ENCODE measurements around the gene HHLA2.
"Not testable (repeated sequence)": the region's sequence is repeated elsewhere in the genome, so short reads cannot be mapped to it uniquely, and the experiment has no call there.

HHLA2 gene, protein sequence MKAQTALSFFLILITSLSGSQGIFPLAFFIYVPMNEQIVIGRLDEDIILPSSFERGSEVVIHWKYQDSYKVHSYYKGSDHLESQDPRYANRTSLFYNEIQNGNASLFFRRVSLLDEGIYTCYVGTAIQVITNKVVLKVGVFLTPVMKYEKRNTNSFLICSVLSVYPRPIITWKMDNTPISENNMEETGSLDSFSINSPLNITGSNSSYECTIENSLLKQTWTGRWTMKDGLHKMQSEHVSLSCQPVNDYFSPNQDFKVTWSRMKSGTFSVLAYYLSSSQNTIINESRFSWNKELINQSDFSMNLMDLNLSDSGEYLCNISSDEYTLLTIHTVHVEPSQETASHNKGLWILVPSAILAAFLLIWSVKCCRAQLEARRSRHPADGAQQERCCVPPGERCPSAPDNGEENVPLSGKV

DNA sequence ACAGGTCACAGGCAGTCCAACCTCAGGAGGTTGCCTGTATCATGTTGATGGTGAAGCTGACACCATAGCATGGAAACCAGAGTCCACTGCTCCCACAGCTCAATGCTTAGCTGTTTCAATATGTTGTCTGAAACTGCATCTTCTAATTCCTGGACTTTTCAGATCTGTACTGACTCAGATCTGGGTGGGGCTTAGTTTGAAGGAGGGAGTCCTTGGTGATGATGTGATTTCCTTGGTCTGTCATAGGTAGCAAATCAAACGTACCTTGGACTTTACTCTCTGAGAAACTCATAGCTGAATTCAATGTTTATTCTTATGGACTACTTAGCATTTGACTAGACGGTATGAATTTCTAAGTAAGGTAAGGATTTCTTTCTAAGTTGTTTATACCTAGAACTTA is at the start of gene HHLA2:
Gene HHLA2 (plus strand): TSS at position 310 of the 400 bp plus-strand sequence. CDS start 55,266 bp downstream, outside the sequence.
- no peak for DNase-seq

DNA sequence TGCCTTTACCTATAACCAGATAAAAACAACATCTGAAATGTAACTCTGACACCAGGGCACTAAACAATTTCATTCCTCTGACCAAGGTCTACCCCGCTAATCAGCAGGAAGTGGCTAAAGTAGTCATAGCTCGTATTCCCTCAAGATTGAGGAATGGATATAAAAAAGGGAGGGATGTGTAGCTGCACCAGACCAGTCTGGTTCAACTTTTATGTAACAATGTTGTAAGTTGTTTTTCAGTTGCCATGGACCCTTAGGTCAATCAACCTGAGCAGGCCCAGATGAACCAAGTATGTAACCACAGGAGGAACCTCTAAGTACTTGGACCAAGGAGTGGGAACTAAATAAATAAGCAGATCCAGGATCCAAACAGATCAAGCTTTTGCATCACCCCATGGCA is 45.7 kb upstream of the HHLA2 start:
- DNase-seq: no peak

GRCh38 chr3:108251265-108251664 is 45.1 kb upstream of the HHLA2 start:
- DNase-seq: no peak

GRCh38 chr3:108251844-108252243 is 44.5 kb upstream of the HHLA2 start:
- DNase-seq: no peak

- DNase-seq: no peak
These were observed 41.2 kb upstream of the HHLA2 start for GRCh38 chr3:108255131-108255530.

DNA sequence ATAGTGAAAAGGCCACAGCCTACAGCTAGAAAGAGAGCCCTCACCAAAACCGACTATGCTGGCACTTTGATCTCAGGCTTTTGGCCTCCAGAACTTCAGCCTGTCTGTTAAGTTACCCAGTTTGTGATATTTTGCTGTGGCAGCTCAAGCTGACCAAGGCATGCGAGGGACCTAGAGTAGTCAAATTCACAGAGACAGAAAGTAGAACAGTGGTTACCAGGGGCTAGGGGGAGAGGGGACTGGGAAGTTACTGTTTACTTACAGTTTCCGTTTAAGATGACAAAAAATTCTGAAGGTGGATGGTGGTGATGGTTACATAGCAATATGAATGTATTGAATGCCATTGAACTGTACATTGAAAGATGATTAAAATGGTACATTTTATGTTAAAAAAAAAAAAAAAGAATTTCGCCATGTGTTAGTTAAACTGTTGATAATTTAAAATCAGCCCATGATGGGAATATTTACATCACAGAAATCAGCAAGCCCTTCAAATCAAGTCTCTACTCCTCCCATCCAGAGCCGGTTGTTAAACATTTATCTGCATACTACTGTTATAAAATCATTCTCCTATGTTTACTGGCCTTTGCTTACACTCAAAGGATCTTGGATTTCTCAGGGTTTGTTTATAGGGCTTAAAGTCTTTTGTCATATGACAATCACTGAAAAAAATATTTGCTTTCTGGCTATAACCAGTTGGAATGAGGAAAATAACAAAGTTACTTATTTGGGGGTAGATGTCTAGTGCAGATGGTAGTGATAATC is 31.6 kb upstream of the HHLA2 start:
- not testable (repeated sequence) for DNase-seq

- not testable (repeated sequence) for DNase-seq
These were observed 28.1 kb upstream of the HHLA2 start for GRCh38 chr3:108268235-108268634.

DNA sequence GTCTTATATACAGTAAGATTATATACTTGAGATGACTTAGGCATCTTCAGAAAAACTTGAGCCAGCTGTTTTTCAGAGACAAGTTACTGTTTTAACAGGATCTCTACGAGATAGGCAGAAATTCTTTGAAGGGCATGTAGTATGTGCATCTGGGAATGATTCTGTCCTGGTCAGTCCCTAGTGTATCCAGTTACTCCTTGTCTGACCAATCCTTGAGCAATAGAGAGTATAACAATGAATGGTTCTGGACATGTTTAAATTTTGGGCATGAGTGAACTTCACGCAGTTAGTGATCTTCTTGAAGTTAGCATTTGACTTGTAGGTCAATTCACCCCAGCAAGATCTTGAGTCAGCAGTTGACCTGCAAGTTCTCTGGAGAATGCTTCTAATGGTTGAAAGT is 24.7 kb upstream of the HHLA2 start:
- no peak for DNase-seq

DNA sequence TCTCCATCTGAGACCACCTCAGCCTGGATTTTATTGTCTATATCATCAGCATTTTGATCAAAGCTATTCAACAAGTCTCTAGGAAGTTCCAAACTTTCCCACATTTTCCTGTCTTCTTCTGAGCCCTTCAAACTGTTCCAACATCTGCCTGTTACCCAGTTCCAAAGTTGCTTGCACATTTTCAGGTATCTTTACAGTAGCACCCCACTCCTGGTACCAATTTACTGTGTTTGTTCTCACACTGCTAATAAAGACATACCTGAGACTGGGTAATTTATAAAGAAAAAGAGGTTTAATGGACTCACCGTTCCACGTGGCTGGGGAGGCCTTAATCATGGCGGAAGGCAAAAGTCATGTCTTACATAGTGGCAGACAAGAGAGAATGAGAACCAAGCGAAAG is 17.3 kb upstream of the HHLA2 start:
- not testable (repeated sequence) for DNase-seq

DNA sequence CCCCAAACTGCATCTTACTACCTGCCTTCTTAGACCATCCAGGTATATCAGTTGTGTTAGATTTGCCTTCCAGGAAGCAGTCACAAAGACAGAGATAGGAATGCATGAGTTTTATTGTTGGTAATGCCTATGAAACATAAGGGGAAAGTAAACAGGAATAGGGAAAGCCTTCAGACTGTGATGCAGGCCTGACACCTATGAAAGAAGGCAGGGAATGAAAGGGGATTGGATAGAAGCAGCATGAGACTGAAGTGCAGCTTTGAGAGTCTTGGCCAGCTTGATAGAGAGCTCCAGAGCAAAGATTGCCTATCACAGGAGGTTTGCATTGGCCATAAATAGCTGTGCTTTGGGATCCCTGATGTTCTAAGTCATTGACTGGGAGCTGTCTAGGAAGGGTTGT is 15.9 kb upstream of the HHLA2 start:
- no peak for DNase-seq

- DNase-seq: no peak
These were observed 14.7 kb upstream of the HHLA2 start for GRCh38 chr3:108281670-108282069.

GRCh38 chr3:108283006-108283405 is 13.3 kb upstream of the HHLA2 start:
- no peak for DNase-seq

GRCh38 chr3:108283989-108284388 is 12.4 kb upstream of the HHLA2 start:
- no peak for DNase-seq

DNA sequence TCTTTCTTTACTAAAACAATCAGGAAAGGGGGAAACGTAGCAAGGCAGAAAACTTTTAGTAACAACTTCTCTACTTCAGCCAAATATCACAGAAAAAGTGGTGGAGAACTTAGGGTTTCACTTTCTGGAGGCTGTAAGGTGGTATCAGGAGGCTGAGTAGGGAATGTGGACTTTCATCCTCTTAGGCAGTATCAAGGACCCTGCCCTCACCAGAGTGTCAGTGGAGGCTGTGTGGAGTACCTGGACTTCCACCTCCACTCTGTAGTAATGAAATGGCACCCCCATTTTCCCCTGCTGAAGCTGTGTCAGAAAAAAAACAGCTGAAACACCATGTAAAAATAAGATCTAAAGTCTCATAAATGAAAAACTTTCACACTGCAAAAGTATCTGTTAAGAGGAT is 11.2 kb upstream of the HHLA2 start:
- no peak for DNase-seq

DNA sequence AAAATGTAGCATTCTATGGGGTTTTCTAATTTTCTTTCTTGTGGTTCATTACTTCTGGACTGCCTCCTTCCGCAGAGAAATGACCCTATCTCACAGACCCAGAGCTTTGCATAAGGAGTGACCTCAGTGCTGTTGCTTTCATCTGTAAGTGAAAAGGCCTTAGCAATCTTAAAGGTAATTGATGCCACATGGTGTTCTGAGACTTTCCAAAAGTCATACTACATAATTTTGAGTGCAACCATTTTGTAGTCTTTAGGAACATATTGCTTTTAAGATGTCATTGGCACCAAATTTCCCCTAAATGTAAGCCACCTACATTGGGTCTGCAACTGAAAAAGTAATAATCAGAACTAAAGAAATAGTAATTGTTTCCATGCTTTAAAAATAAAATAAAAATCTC is 9.2 kb upstream of the HHLA2 start:
- no peak for DNase-seq

GRCh38 chr3:108288193-108288592 is 8.2 kb upstream of the HHLA2 start:
- not testable (repeated sequence) for DNase-seq

GRCh38 chr3:108289159-108289558 is 7.2 kb upstream of the HHLA2 start:
- no peak for DNase-seq

DNA sequence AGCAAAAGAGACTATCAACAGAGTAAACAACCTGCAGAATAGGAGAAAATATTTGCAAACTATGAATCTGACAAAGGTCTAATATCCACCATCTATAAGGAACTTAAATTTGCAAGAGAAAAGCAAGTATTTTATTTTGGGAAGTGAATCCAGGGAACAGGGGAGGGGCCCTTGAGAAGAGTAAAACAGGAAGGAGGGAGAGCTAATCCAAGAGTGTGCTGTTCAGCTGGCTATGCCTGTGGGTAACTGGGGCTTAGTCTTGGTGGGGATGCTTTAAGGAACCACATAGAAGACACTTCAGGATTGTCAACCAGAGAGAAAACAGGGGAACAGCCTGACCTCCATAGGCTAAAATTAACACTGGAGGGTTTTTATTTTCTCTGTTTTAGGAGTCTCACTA is 3.9 kb upstream of the HHLA2 start:
- no peak for DNase-seq

GRCh38 chr3:108292905-108293328 is 3.4 kb upstream of the HHLA2 start:
- no peak for DNase-seq

GRCh38 chr3:108293858-108294257 is 2.5 kb upstream of the HHLA2 start:
- DNase-seq: no peak

DNA sequence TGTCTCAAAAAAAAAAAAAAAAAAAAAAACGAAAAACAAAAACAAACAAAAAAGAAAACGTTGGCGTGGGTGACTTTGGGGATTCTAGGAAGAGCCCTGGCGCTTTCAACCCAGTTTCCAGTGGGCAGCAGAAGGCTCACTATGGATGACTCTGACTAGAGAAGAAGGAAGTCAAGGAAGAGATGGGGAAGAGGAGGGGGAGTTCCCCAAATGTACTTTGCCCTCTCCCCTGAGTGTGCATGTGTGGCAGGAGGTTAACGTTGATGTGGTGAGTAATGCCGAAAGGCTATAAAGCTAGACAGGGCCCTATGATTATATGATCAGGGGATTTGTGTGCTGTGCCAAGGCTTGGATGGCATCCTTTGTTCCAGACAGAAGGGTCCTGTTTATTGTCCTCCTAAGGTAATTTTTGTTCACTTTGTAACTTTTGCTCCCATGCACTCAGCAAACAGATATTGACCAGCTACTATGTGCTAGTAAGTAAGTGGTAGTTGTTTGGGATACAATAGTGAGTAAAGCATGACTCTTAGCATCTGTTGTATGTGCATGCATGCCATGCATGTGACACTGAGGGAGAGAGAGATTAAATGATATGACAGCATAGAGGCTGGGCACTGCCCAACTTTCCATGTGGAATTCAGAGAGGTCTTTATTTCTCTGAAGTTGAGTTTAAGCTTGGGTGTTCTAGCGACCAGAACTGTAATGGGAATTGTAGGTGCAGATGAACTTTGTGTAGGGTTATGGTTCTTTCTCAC is 750 bp upstream of the HHLA2 start:
- no peak for DNase-seq

DNA sequence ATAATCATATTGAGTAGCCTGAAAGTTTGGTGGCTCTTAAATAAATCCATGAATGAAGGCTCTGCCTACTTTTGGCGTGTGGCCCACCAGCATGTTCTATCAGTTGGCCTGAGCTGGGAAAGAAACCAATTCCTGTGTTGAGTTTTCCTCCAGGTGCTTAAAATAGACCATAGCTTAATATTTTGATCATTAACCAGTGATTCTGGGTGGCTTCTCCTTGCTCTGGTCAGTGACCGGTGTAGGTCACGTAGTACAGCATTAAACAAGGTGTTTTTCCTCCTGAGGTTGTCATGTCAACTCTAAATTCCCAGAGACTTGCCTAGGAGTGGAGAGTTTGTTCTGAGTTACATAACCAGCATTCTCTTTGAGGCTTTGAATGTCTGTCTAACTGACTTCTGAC is 1.3 kb downstream of the HHLA2 start:
- DNase-seq: no peak

GRCh38 chr3:108298056-108298455 is 1.7 kb downstream of the HHLA2 start:
- no peak for DNase-seq

Measured in NCI-H526 treated with DMSO at 0.1 percent for 48 hours (cell line).